Activated naive CD8-positive, alpha-beta T cell treated with anti-CD3 and anti-CD28 coated beads for 36 hours (primary cell): ENCODE data around the gene MTMR2. TPM values are rescaled to one million over a fixed set of nuclear protein-coding genes. Genes with fewer than 3 reads are reported as not detected.

Experiments used
- DNase-seq: peaks from one replicate; pipeline ENCODE4 v3.0.0; 2021
- H3K27ac Mint-ChIP-seq: one replicate; pipeline ENCODE4 v1.8.0; 2022; ENCODE audit warnings: mild to moderate bottlenecking, moderate library complexity, mixed read lengths
- H3K27me3 Mint-ChIP-seq: one replicate; pipeline ENCODE4 v1.8.0; 2022; ENCODE audit warnings: mild to moderate bottlenecking, mixed read lengths
- H3K36me3 Mint-ChIP-seq: one replicate; pipeline ENCODE4 v1.8.0; 2021; ENCODE audit warnings: mild to moderate bottlenecking, mixed read lengths
- H3K4me1 Mint-ChIP-seq: one replicate; pipeline ENCODE4 v1.8.0; 2021; ENCODE audit warnings: mixed read lengths
- H3K4me3 Mint-ChIP-seq: one replicate; pipeline ENCODE4 v1.8.0; 2022; ENCODE audit warnings: mild to moderate bottlenecking, moderate library complexity, mixed read lengths
- H3K9me3 Mint-ChIP-seq: one replicate; pipeline ENCODE4 v1.8.0; 2022; ENCODE audit warnings: mixed read lengths
- total RNA-seq, 2 experiments: library from RNA; stranded (reverse); gene quantifications; one replicate each; pipeline ENCODE4 v1.2.3, GENCODE V29; 2021

The MTMR2 gene
- total RNA-seq, 2 experiments from 2014 or later = 48.0 to 51.7 TPM

- Mint-ChIP-seq H3K27ac (peak overlapping the region; percentile 100), H3K36me3 (peaks cover 9% of the 10 kb centered on the region), H3K9me3 (no peaks in the 10 kb centered on the region), H3K4me3 (peak overlapping the region; percentile 100), H3K27me3 (no peaks in the 10 kb centered on the region), H3K4me1 (peaks cover 23% of the 10 kb centered on the region)
- DNase-seq = no peak
These were observed 480 bp upstream of the MTMR2 start for GRCh38 chr11:95924414-95924760.

DNA sequence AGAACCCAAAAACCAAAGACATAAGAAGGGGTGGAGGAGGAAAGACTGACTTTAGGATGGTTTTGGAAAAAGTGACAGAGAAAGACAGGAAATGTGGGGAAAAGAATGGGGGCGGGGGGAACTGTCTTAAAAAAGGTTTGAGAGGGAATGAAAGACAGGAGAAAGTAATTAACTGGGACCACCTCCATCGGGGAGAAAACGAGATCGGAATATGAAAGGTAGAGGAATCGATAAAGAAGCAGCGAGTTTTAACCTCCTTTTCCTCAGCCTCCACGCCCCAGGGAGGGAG lies 524 bp downstream of the MTMR2 start:
- no peak for DNase-seq
- Mint-ChIP-seq H3K36me3 (peaks cover 9% of the 10 kb centered on the region), H3K9me3 (no peaks in the 10 kb centered on the region), H3K27ac (peak overlapping the region; percentile 100), H3K4me3 (peak overlapping the region; percentile 100), H3K27me3 (no peaks in the 10 kb centered on the region), H3K4me1 (peaks cover 23% of the 10 kb centered on the region)

DNA sequence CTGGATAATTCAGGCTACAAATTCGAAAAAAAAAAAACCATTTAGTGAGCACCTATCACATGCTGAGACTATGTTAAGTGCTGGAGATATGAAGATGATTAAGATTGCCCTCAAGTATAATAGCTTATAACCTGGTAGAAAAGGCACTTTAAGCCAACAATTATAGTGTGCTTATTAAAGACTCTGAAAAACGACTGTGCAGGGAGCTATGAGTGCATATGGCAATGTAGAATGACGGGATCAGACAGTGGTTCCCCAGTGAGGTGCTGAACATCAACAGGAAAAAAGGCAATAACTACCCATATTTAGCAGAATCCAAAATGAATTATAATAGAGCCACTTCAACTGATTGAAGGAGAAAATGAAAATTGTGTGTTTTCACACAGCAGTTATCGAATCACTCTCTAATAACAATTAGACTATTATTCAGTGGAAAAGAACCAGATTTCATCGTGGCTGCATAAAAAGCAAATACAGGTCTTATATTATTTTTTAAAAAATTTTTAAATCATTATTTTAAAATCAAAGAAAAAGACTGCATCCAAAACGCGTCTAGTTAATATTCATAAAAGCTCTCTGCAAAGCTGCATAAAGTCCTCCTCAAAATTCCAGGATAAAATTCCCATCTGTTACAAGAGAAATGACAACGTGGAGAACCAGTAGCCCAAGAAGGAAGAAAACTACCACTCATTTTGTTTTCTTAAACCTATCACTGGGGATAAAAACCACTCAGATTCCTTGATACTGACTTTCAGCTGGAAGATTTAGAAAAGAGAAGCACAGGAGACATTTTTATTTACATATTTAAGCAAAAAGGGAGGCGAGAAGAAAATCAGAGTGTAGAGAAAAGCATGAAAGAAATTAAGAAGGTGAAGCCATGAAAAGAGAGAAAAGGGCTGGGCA lies 1.1 kb downstream of the MTMR2 start:
- peak overlapping the region; percentile 100 for H3K27ac Mint-ChIP-seq
- H3K9me3 Mint-ChIP-seq = no peaks in the 10 kb centered on the region
- peaks cover 9% of the 10 kb centered on the region for H3K36me3 Mint-ChIP-seq
- H3K4me3 Mint-ChIP-seq = peak overlapping the region; percentile 100
- H3K27me3 Mint-ChIP-seq = no peaks in the 10 kb centered on the region
- H3K4me1 Mint-ChIP-seq = peaks cover 23% of the 10 kb centered on the region
- no peak for DNase-seq

DNA sequence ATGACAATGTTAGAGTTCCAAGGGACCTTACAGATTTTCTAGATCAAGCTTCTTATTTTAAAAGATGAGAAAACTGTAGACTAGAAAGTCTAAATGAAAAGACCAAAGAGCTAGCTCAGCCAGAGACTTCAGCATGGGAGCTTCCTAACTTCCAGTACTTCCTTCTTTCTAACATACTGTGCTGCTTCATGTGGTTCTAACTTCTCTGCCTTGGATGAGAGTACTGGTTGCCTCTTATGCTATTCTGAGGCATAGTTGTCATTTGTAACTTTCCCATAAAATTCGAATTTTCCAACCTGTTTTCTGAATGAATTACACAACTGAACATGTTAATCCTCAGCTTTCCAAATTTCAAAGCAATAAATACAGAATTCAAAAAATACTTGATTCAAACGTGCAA lies 1.8 kb downstream of the MTMR2 start:
- peak overlapping the region; percentile 32 for H3K27ac Mint-ChIP-seq
- peaks cover 9% of the 10 kb centered on the region for H3K36me3 Mint-ChIP-seq
- peaks cover 24% of the 10 kb centered on the region for H3K4me1 Mint-ChIP-seq

GRCh38 chr11:95920460-95921105 lies 3.3 kb downstream of the MTMR2 start:
- H3K36me3 Mint-ChIP-seq = peaks cover 9% of the 10 kb centered on the region
- no peak overlapping the region for H3K27ac Mint-ChIP-seq
- H3K9me3 Mint-ChIP-seq = no peaks in the 10 kb centered on the region
- no peak overlapping the region for H3K4me3 Mint-ChIP-seq
- no peak for DNase-seq
- H3K27me3 Mint-ChIP-seq = no peaks in the 10 kb centered on the region
- peaks cover 31% of the 10 kb centered on the region for H3K4me1 Mint-ChIP-seq

More for the DNA sequence above, 1.8 kb downstream of the MTMR2 start:
- DNase-seq = no peak
- H3K27me3 Mint-ChIP-seq = no peaks in the 10 kb centered on the region
- no peaks in the 10 kb centered on the region for H3K9me3 Mint-ChIP-seq
- H3K4me3 Mint-ChIP-seq = peak overlapping the region; percentile 50

GRCh38 chr11:95919514-95919913 lies 4.4 kb downstream of the MTMR2 start:
- H3K36me3 Mint-ChIP-seq = peaks cover 9% of the 10 kb centered on the region
- H3K9me3 Mint-ChIP-seq = no peaks in the 10 kb centered on the region
- no peak for DNase-seq
- H3K27me3 Mint-ChIP-seq = no peaks in the 10 kb centered on the region
- no peak overlapping the region for H3K27ac Mint-ChIP-seq
- H3K4me1 Mint-ChIP-seq = peaks cover 28% of the 10 kb centered on the region
- H3K4me3 Mint-ChIP-seq = no peak overlapping the region

DNA sequence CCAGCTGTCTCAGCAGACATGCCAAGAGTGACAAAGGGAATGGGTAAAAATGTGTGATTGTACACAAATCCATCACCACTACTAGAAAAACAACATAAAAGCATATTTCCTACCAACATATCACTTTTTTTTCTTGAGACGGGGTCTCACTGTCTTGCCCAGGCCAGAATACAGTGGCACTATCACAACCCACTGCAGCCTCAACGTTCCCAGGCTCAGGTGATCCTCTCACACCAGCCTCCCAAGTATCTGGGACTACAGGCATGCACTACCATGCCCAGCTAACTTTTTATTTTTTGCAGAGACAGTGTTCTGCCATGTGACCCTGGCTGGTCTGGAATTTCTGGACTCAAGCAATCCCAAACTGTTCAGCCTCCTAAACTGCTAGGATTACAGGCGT lies 5.2 kb downstream of the MTMR2 start:
- Mint-ChIP-seq H3K9me3 (no peaks in the 10 kb centered on the region), H3K27ac (no peak overlapping the region), H3K4me1 (peaks cover 32% of the 10 kb centered on the region), H3K4me3 (no peak overlapping the region), H3K36me3 (peaks cover 8% of the 10 kb centered on the region), H3K27me3 (no peaks in the 10 kb centered on the region)
- DNase-seq = no peak

GRCh38 chr11:95918056-95918455 lies 5.9 kb downstream of the MTMR2 start:
- Mint-ChIP-seq H3K4me3 (no peak overlapping the region), H3K27me3 (no peaks in the 10 kb centered on the region), H3K36me3 (peaks cover 11% of the 10 kb centered on the region), H3K4me1 (peaks cover 38% of the 10 kb centered on the region), H3K9me3 (no peaks in the 10 kb centered on the region), H3K27ac (no peak overlapping the region)
- no peak for DNase-seq

DNA sequence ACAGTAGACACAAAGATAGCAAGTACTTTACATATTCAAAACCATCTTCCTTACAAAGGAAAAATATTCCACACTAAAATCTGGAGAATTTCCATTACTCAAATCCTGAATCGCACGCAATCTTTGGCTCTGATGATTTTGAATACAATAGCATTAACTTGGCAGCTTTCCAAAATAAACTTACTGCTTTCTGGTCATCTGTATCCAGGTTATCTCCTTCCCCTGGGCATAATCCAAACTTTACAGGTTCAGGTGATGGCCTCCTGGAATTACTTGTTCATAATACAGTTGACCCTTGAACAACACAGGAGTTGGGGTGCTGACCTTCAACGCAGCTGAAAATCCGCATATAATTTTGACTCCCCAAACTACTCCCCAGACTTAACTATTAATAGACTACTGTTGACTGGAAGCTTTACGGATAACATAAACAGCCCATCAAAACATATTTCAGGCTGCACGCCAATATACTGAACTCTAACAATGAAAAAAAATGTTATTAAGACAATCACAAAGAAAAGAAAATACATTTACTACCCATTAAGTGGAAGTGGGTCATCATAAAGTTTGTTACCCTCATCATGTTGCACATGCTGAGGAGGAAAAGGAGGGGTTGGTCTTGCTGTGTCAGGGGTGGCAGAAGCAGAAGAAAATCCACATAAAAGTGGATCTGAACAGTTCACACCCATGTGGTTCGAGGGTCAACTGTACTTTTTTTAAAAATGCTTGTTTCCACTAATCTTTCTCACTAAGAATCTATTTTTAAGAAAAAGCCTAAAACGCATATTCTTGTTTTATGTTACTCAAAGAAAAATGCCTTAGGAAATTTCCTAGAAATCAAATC lies 6.5 kb downstream of the MTMR2 start:
- Mint-ChIP-seq H3K36me3 (peaks cover 11% of the 10 kb centered on the region), H3K27me3 (no peaks in the 10 kb centered on the region), H3K27ac (no peak overlapping the region), H3K4me3 (no peak overlapping the region), H3K9me3 (no peaks in the 10 kb centered on the region), H3K4me1 (peaks cover 37% of the 10 kb centered on the region)
- DNase-seq = no peak

DNA sequence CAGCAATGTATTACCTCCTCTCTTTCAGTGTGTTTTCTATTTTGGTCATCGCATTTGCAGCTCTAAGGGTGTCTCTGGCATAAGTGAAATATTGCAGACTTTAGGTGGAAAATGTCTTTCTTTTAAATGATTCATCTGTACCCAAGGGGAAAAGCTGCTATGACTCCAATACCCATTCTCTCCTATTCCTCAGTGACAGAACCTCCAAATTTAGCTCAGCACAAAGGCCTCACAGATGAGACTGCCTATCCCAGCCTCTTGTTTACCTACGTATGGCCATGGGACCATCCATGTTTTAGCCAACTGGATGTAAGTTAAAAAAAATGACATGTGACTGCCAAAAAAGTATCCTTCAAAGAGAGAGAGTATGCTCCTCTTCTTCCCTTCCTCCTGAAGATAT lies 7.9 kb downstream of the MTMR2 start:
- Mint-ChIP-seq H3K36me3 (peaks cover 8% of the 10 kb centered on the region), H3K4me1 (peaks cover 35% of the 10 kb centered on the region), H3K9me3 (no peaks in the 10 kb centered on the region), H3K4me3 (no peak overlapping the region), H3K27ac (no peak overlapping the region), H3K27me3 (no peaks in the 10 kb centered on the region)
- no peak for DNase-seq

DNA sequence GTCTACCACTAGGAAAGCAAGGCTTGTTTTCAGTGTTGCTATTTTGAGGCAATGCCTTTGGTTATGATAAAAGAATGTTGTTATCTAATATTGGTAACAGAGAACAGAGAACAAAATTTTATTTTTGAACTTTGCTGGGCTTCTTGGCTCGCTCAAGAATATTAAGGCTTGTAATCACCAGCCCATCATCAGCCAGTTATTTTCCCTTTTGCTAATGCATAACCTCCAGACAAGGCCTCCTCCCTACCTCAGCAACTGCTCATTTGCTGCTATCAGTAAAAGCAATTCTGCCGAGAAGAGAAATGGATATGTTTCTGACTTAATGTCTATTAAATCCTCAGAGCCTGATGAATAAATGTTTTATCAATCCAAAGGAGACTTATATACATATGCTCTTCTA lies 8.9 kb downstream of the MTMR2 start:
- DNase-seq = no peak
- H3K4me1 Mint-ChIP-seq = peaks cover 33% of the 10 kb centered on the region
- H3K9me3 Mint-ChIP-seq = no peaks in the 10 kb centered on the region
- H3K27me3 Mint-ChIP-seq = no peaks in the 10 kb centered on the region
- no peak overlapping the region for H3K27ac Mint-ChIP-seq
- no peak overlapping the region for H3K4me3 Mint-ChIP-seq
- peaks cover 5% of the 10 kb centered on the region for H3K36me3 Mint-ChIP-seq

GRCh38 chr11:95913830-95914615 lies 9.9 kb downstream of the MTMR2 start:
- Mint-ChIP-seq H3K4me1 (peaks cover 38% of the 10 kb centered on the region), H3K9me3 (no peaks in the 10 kb centered on the region)

DNA sequence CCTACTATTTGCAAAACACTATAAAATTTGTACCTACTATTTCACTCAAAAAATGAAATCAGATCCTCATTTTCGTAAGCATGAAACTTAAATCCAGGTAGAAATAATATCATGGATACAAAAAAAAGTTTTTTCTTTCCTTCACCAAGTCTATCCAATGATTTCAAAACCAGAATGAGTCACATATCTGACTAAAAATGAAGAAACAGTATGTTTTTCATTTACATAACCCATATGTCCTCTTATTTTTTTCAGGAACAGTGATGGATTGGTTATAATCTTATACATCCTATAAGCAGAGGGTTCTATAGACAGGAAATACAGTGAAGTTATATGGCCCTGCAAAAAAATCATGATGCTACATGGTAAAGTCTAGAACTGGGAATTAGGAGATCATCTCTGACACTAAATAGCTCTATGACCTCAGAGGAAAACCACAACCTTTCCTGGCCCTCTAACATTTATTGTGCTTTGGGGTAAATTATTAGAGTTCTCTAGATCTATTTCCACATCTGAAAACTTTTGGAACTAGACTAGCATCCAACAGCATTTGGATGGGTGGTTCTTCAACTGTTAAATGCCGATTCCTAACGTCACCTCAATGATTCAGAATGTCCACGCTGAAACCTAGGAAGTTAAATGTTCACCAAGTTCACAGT lies 10.9 kb downstream of the MTMR2 start:
- Mint-ChIP-seq H3K36me3 (peaks cover 7% of the 10 kb centered on the region), H3K27ac (no peak overlapping the region), H3K9me3 (no peaks in the 10 kb centered on the region), H3K4me1 (peaks cover 45% of the 10 kb centered on the region), H3K27me3 (no peaks in the 10 kb centered on the region), H3K4me3 (no peak overlapping the region)
- DNase-seq = no peak

More at GRCh38 chr11:95913830-95914615, 9.9 kb downstream of the MTMR2 start:
- Mint-ChIP-seq H3K4me3 (no peak overlapping the region), H3K27me3 (no peaks in the 10 kb centered on the region), H3K27ac (no peak overlapping the region), H3K36me3 (peaks cover 5% of the 10 kb centered on the region)
- no peak for DNase-seq

GRCh38 chr11:95911369-95911759 lies 12.5 kb downstream of the MTMR2 start:
- H3K27me3 Mint-ChIP-seq = no peaks in the 10 kb centered on the region
- peaks cover 54% of the 10 kb centered on the region for H3K4me1 Mint-ChIP-seq
- DNase-seq = no peak
- no peaks in the 10 kb centered on the region for H3K9me3 Mint-ChIP-seq
- H3K36me3 Mint-ChIP-seq = peaks cover 19% of the 10 kb centered on the region
- no peak overlapping the region for H3K4me3 Mint-ChIP-seq
- H3K27ac Mint-ChIP-seq = no peak overlapping the region
